Neural crest cell (in vitro differentiated cells): ENCODE measurements around the gene USP47. TPM values are rescaled to one million over a fixed set of nuclear protein-coding genes. Genes with fewer than 3 reads are reported as not detected.
A peak's percentile ranks its signal among the peaks of the same experiment; 100 is the strongest.

Experiments
- DNase-seq: peaks from one replicate; pipeline ENCODE4 v3.0.0; 2021; ENCODE audit warnings: low read depth, mixed read lengths, low spot score
- H3K27ac Mint-ChIP-seq: one replicate; pipeline ENCODE4 v1.8.0; 2021; ENCODE audit warnings: mild to moderate bottlenecking, mixed read lengths; ENCODE audit not compliant: unreplicated experiment
- H3K27me3 Mint-ChIP-seq: 2 replicates; pipeline ENCODE4 v1.8.0; 2021; ENCODE audit warnings: low read depth, mild to moderate bottlenecking, mixed read lengths
- H3K36me3 Mint-ChIP-seq: 2 replicates; pipeline ENCODE4 v1.8.0; 2021; ENCODE audit warnings: low read depth, mild to moderate bottlenecking, mixed read lengths
- H3K4me1 Mint-ChIP-seq: 2 replicates; pipeline ENCODE4 v1.8.0; 2021; ENCODE audit warnings: mixed read lengths
- H3K4me3 Mint-ChIP-seq: one replicate; pipeline ENCODE4 v1.8.0; 2021; ENCODE audit warnings: mild to moderate bottlenecking, mixed read lengths
- H3K9me3 Mint-ChIP-seq: 2 replicates; pipeline ENCODE4 v1.8.0; 2021; ENCODE audit warnings: mixed read lengths
- CTCF ChIP-seq: fragments of 200-600 bp; sonication (generic); conservative IDR thresholded peaks from 2 replicates; pipeline ENCODE4 v1.5.0; 2021; ENCODE audit warnings: antibody characterized with exemption, mild to moderate bottlenecking
- total RNA-seq: library from RNA; stranded (reverse); gene quantifications from 2 replicates; pipeline ENCODE4 v1.2.1, GENCODE V29; 2021

The USP47 gene
- total RNA-seq, 1 donor from 2014 or later: 58.9 TPM

GRCh38 chr11:11977206-11977938 lies 135.6 kb downstream of the USP47 start:
- H3K9me3 Mint-ChIP-seq: no peaks in the 10 kb centered on the region
- H3K4me1 Mint-ChIP-seq: peaks cover 48% of the 10 kb centered on the region
- no peak for TF ChIP-seq CTCF
- H3K27me3 Mint-ChIP-seq: no peaks in the 10 kb centered on the region
- DNase-seq: no peak
- no peak overlapping the region for H3K27ac Mint-ChIP-seq
- H3K36me3 Mint-ChIP-seq: no peaks in the 10 kb centered on the region
- no peak overlapping the region for H3K4me3 Mint-ChIP-seq

- H3K4me3 Mint-ChIP-seq: no peak overlapping the region
- no peak overlapping the region for H3K27ac Mint-ChIP-seq
- peaks cover 40% of the 10 kb centered on the region for H3K4me1 Mint-ChIP-seq
- H3K9me3 Mint-ChIP-seq: no peaks in the 10 kb centered on the region
- no peaks in the 10 kb centered on the region for H3K36me3 Mint-ChIP-seq
- DNase-seq: no peak
- H3K27me3 Mint-ChIP-seq: no peaks in the 10 kb centered on the region
- no peak for TF ChIP-seq CTCF
These were observed 136.4 kb downstream of the USP47 start for GRCh38 chr11:11978098-11978637.

- no peak for DNase-seq
- TF ChIP-seq CTCF: no peak
- Mint-ChIP-seq H3K27me3 (no peaks in the 10 kb centered on the region), H3K36me3 (no peaks in the 10 kb centered on the region), H3K4me3 (no peak overlapping the region), H3K27ac (no peak overlapping the region), H3K9me3 (no peaks in the 10 kb centered on the region), H3K4me1 (peaks cover 32% of the 10 kb centered on the region)
These were observed 137.2 kb downstream of the USP47 start for GRCh38 chr11:11978792-11979487.

GRCh38 chr11:11979488-11980117 lies 137.8 kb downstream of the USP47 start:
- DNase-seq: no peak
- H3K9me3 Mint-ChIP-seq: no peaks in the 10 kb centered on the region
- H3K4me1 Mint-ChIP-seq: peaks cover 31% of the 10 kb centered on the region
- no peaks in the 10 kb centered on the region for H3K36me3 Mint-ChIP-seq
- no peaks in the 10 kb centered on the region for H3K27me3 Mint-ChIP-seq
- H3K4me3 Mint-ChIP-seq: no peak overlapping the region
- no peak for TF ChIP-seq CTCF
- H3K27ac Mint-ChIP-seq: peak overlapping the region; percentile 59

- Mint-ChIP-seq H3K27ac (peak overlapping the region; percentile 88), H3K4me1 (peaks cover 31% of the 10 kb centered on the region), H3K9me3 (no peaks in the 10 kb centered on the region), H3K4me3 (no peak overlapping the region), H3K27me3 (no peaks in the 10 kb centered on the region), H3K36me3 (no peaks in the 10 kb centered on the region)
- DNase-seq: no peak
- TF ChIP-seq CTCF: no peak
These were observed 138.4 kb downstream of the USP47 start for GRCh38 chr11:11980200-11980599.
